PC-9 (cell line): ENCODE results near the gene PWWP2A. TPM values are rescaled to one million over a fixed set of nuclear protein-coding genes. Genes with fewer than 3 reads are reported as not detected.
A peak's percentile ranks its signal among the peaks of the same experiment; 100 is the strongest.

Source experiments
- BruUV-seq: library from RNA; stranded (reverse); fragments of 400-500 nt; replicated peaks from 2 replicates; lab custom pipeline; 2021; lab: Mats Ljungman, UMichigan
- CTCF ChIA-PET: fragments of 300-600 bp; sonication (Branson Sonifier 250); formaldehyde crosslinking; loops from one replicate; lab custom pipeline; 2022; ENCODE audit warnings: antibody characterized with exemption; lab: Charles Lee
- POLR2A ChIA-PET: fragments of 300-600 bp; sonication (Branson Sonifier 250); formaldehyde crosslinking; loops from one replicate; lab custom pipeline; 2022; ENCODE audit warnings: antibody characterized with exemption; ENCODE audit not compliant: unreplicated experiment; lab: Charles Lee
- DNase-seq, 2 experiments: peaks; one replicate each; pipeline versions ENCODE4 v3.0.0 to v3.0.0-alpha.2; 2015 to 2022; ENCODE audit warnings: mixed read lengths in 1 of 2
- H2AFZ ChIP-seq: fragments of 200-600 bp; sonication (generic); 2 replicates; pipeline ENCODE4 v1.8.1; 2017; ENCODE audit warnings: antibody characterized with exemption
- H3F3A ChIP-seq: fragments of 200-600 bp; sonication (generic); 2 replicates; pipeline ENCODE4 v1.8.1; 2017; ENCODE audit warnings: antibody characterized with exemption, mild to moderate bottlenecking, low read depth; ENCODE audit not compliant: insufficient read depth
- H3K27ac ChIP-seq: fragments of 200-600 bp; sonication (generic); 2 replicates; pipeline ENCODE4 v1.6.1; 2016; ENCODE audit warnings: mixed run types
- H3K27me3 ChIP-seq: fragments of 200-600 bp; sonication (generic); 2 replicates; pipeline ENCODE4 v1.6.1; 2016; ENCODE audit warnings: low read depth, mixed run types; ENCODE audit not compliant: insufficient read depth
- H3K36me3 ChIP-seq: fragments of 200-600 bp; sonication (generic); 2 replicates; pipeline ENCODE4 v1.6.1; 2016; ENCODE audit warnings: low read depth, mixed run types
- H3K4me1 ChIP-seq: fragments of 200-600 bp; sonication (generic); replicated peaks from 2 replicates; pipeline ENCODE4 v1.6.1; 2016; ENCODE audit warnings: mixed run types; ENCODE audit not compliant: insufficient read depth
- H3K4me2 ChIP-seq: fragments of 200-600 bp; sonication (generic); 2 replicates; pipeline ENCODE4 v1.6.1; 2017; ENCODE audit warnings: mixed run types
- H3K4me3 ChIP-seq: fragments of 200-600 bp; sonication (generic); 2 replicates; pipeline ENCODE4 v1.6.1; 2016; ENCODE audit warnings: mixed run types
- H3K79me2 ChIP-seq: fragments of 200-600 bp; sonication (generic); 2 replicates; pipeline ENCODE4 v1.6.1; 2017; ENCODE audit warnings: low read depth, mixed run types
- H3K9me2 ChIP-seq: fragments of 200-600 bp; sonication (generic); 2 replicates; pipeline ENCODE4 v1.8.1; 2017; ENCODE audit warnings: mild to moderate bottlenecking; ENCODE audit not compliant: insufficient read depth
- H3K9me3 ChIP-seq: fragments of 200-600 bp; sonication (generic); 2 replicates; pipeline ENCODE4 v1.8.1; 2016; ENCODE audit warnings: low read depth; ENCODE audit not compliant: insufficient read depth
- H4K20me1 ChIP-seq: fragments of 200-600 bp; sonication (generic); 2 replicates; pipeline ENCODE4 v1.8.1; 2017; ENCODE audit not compliant: insufficient read depth
- CTCF ChIP-seq: fragments of 200-600 bp; sonication (generic); conservative IDR thresholded peaks from 2 replicates; pipeline ENCODE4 v1.6.1; 2017; ENCODE audit warnings: mixed run types, antibody characterized with exemption, mild to moderate bottlenecking, moderate library complexity
- EZH2 ChIP-seq: fragments of 200-600 bp; sonication (generic); IDR thresholded peaks from 2 replicates; pipeline ENCODE4 v1.8.0; 2017; ENCODE audit warnings: antibody characterized with exemption, low read depth
- intact Hi-C: fragments of 100-400 bp; cut with micrococcal nuclease; formaldehyde crosslinking; loops from one replicate; pipeline ENCODE4 v1.10.0; 2022; ENCODE audit not compliant: unreplicated experiment
- total RNA-seq: library from RNA; stranded (reverse); gene quantifications from 2 replicates; pipeline ENCODE4 v1.2.3, GENCODE V29; 2021

Gene PWWP2A
- total RNA-seq, 1 experiment from 2014 or later: 19.9 TPM

- Histone ChIP-seq H3K27me3 (no peaks in the 10 kb centered on the region), H3K36me3 (peaks cover 36% of the 10 kb centered on the region), H3K9me3 (no peaks in the 10 kb centered on the region), H3K79me2 (no peaks in the 10 kb centered on the region), H3K4me3 (no peak overlapping the region), H2AFZ (no peak overlapping the region), H3K4me2 (no peak overlapping the region), H4K20me1 (no peaks in the 10 kb centered on the region; the same call in 1 of the 2 replicates), H3K4me1 (no peaks in the 10 kb centered on the region; the same call in 1 of the 2 replicates), H3K9me2 (no peaks in the 10 kb centered on the region), H3K27ac (no peak overlapping the region), H3F3A (0 out of 2 replicates have a peak, but pooled peaks cover 3% of the 10 kb centered on the region)
- POLR2A ChIA-PET: no interaction called here
- TF ChIP-seq CTCF (no peak), EZH2 (no peak)
- BruUV-seq: no TSS peak
- CTCF ChIA-PET: no interaction called here
- intact Hi-C loops: no loop called here
- no peak for DNase-seq
Observed at GRCh38 chr5:160057256-160057655, 62.0 kb downstream of the PWWP2A start.

- Histone ChIP-seq H3K9me2 (no peaks in the 10 kb centered on the region), H3K79me2 (no peaks in the 10 kb centered on the region), H4K20me1 (no peaks in the 10 kb centered on the region; the same call in 1 of the 2 replicates), H3K9me3 (no peaks in the 10 kb centered on the region), H3K4me1 (no peaks in the 10 kb centered on the region; the same call in 1 of the 2 replicates), H3F3A (0 out of 2 replicates have a peak, but pooled peaks cover 3% of the 10 kb centered on the region), H3K27ac (no peak overlapping the region), H3K36me3 (peaks cover 43% of the 10 kb centered on the region), H2AFZ (no peak overlapping the region), H3K4me2 (no peak overlapping the region), H3K4me3 (no peak overlapping the region), H3K27me3 (no peaks in the 10 kb centered on the region)
- no TSS peak for BruUV-seq
- TF ChIP-seq CTCF: no peak
- no peak for TF ChIP-seq EZH2
- ChIA-PET CTCF (no interaction called here), POLR2A (no interaction called here)
- intact Hi-C loops: no loop called here
- peak; percentile 43 to 46 for DNase-seq
Observed at GRCh38 chr5:160054831-160055230, 64.4 kb downstream of the PWWP2A start.

GRCh38 chr5:160054047-160054446 is 65.2 kb downstream of the PWWP2A start:
- Histone ChIP-seq H4K20me1 (no peaks in the 10 kb centered on the region; the same call in 1 of the 2 replicates), H3F3A (0 out of 2 replicates have a peak, but pooled peaks cover 3% of the 10 kb centered on the region), H3K4me1 (no peaks in the 10 kb centered on the region; the same call in 1 of the 2 replicates), H3K4me3 (no peak overlapping the region), H2AFZ (no peak overlapping the region), H3K27me3 (no peaks in the 10 kb centered on the region), H3K27ac (no peak overlapping the region), H3K36me3 (peaks cover 39% of the 10 kb centered on the region), H3K79me2 (no peaks in the 10 kb centered on the region), H3K9me3 (no peaks in the 10 kb centered on the region), H3K9me2 (no peaks in the 10 kb centered on the region), H3K4me2 (no peak overlapping the region)
- no TSS peak for BruUV-seq
- DNase-seq: no peak
- intact Hi-C loops: no loop called here
- ChIA-PET CTCF (no interaction called here), POLR2A (interaction anchor here (0.6 kb wide), 2 partner anchors 283 to 935 kb away, joined by 3 read pairs; no protein-coding TSS in a partner anchor)
- TF ChIP-seq CTCF: no peak
- no peak for TF ChIP-seq EZH2
